ENCODE measurements around the gene SLC26A9. TPM values are rescaled to one million over a fixed set of nuclear protein-coding genes. Genes with fewer than 3 reads are reported as not detected.
A peak's percentile ranks its signal among the peaks of the same experiment; 100 is the strongest.

SLC26A9 gene
- total and polyA plus RNA-seq, 2 donors (not counting 1 experiment from before 2014, with no cell fraction given): not detected

DNA sequence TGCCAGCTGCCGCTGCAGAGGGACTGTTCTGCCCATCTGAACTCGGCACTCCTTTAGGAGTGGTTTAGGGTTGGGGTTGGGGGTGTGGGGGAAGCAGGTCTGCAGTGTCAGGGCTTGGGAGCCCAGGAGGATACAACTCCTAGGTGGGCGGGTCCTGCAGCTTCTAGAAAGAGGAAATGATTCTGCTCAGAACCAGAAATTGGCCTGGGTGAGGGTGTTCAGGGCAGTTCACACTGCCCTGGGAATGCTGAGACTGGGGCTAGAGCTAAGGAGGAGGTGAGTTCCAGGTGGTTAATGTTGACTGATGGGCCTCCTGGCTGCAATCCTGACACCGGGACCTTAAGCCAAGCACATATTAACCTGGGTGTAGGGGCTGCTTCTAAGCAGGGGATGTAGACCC, 4.8 kb upstream of the SLC26A9 start:
- WGBS (ENCODE audit: insufficient coverage): 80% methylated on average over 4 of the region's 4 CpGs
- no peak overlapping the region for H2AFZ ChIP-seq (ENCODE audit: insufficient read depth, low read depth, low read length, poor library complexity, severe bottlenecking)
- CTCF ChIA-PET: interaction anchor here (2.1 kb wide), 1 partner anchor 30 kb away, joined by 5 read pairs; no protein-coding TSS in a partner anchor

GRCh38 chr1:205947024-205947423, 3.8 kb upstream of the SLC26A9 start:
- ChIA-PET CTCF (interaction anchor here (0.6 to 2.1 kb wide), 3 partner anchors 28 to 356 kb away, joined by 3 to 5 read pairs (median 4); no protein-coding TSS in a partner anchor), POLR2A (no interaction called here)
- DNase-seq: no peak
- 84% methylated on average over 3 of the region's 4 CpGs for WGBS (ENCODE audit: insufficient coverage)
- Histone ChIP-seq H3K4me3 (ENCODE audit: control extremely low read depth in 1 of 5, extremely low read depth in 1 of 5, insufficient read depth in 1 of 5, low read depth in 2 of 5, low read length in 4 of 5) (no peak overlapping the region), H3K36me3 (replicated peaks in 1 of 2; ENCODE audit: control extremely low read depth in 1 of 2, control insufficient read depth in 1 of 2, extremely low read depth in 1 of 2, insufficient read depth in 2 of 2, low read length in 1 of 2) (no peaks in the 10 kb centered on the region), H3K9me3 (ENCODE audit: control extremely low read depth in 1 of 3, control insufficient read depth in 2 of 3, insufficient read depth in 1 of 3, low read length in 2 of 3) (no peaks in the 10 kb centered on the region), H3K4me1 (ENCODE audit: control insufficient read depth in 2 of 2, insufficient read depth in 2 of 2, low read length in 2 of 2) (no peaks in the 10 kb centered on the region), H3K27ac (ENCODE audit: low read length in 2 of 2) (no peak overlapping the region), H3K9ac (ENCODE audit: low read length) (no peak overlapping the region), H2AFZ (ENCODE audit: insufficient read depth, low read depth, low read length, poor library complexity, severe bottlenecking) (no peak overlapping the region), H3K27me3 (replicated peaks in 1 of 4; ENCODE audit: control extremely low read depth in 1 of 4, control insufficient read depth in 3 of 4, insufficient read depth in 4 of 4, low read length in 3 of 4) (peaks cover 0 to 10% (median 0%) of the 10 kb centered on the region in 4 experiments), H3K79me2 (ENCODE audit: control insufficient read depth, insufficient read depth, low read length) (no peaks in the 10 kb centered on the region), H3K4me2 (replicated peaks; ENCODE audit: low read depth, low read length, poor library complexity, severe bottlenecking) (no peak overlapping the region), H4K20me1 (ENCODE audit: control insufficient read depth, insufficient read depth, low read length, poor library complexity, severe bottlenecking) (no peaks in the 10 kb centered on the region)
- no peaks in the 10 kb centered on the region for H3K4me1 Mint-ChIP-seq
- no peak for ATAC-seq (ENCODE audit: low read depth)
- TF ChIP-seq CTCF (IDR thresholded peaks at IDR 0.05) (no peak), EZH2 (IDR thresholded peaks at IDR 0.05; ENCODE audit: borderline replicate concordance, insufficient read depth, low read depth, low read length, poor library complexity, severe bottlenecking) (no peak)
- peaks cover 30% of the 10 kb centered on the region for H3K27me3 Mint-ChIP-seq
- intact Hi-C loops (cut with micrococcal nuclease): no loop called here
- no peak overlapping the region for H3K27ac Mint-ChIP-seq
- H3K4me3 Mint-ChIP-seq: no peak overlapping the region
- no peaks in the 10 kb centered on the region for H3K9me3 Mint-ChIP-seq (ENCODE audit: insufficient read depth)

More for the DNA sequence above, 4.8 kb upstream of the SLC26A9 start:
- H3K27ac ChIP-seq (ENCODE audit: low read length in 2 of 2): no peak overlapping the region
- H3K4me2 ChIP-seq (replicated peaks; ENCODE audit: low read depth, low read length, poor library complexity, severe bottlenecking): no peak overlapping the region
- no peaks in the 10 kb centered on the region for H3K36me3 ChIP-seq (replicated peaks in 1 of 2; ENCODE audit: control extremely low read depth in 1 of 2, control insufficient read depth in 1 of 2, extremely low read depth in 1 of 2, insufficient read depth in 2 of 2, low read length in 1 of 2)
- Mint-ChIP-seq H3K9me3 (ENCODE audit: insufficient read depth) (no peaks in the 10 kb centered on the region), H3K27me3 (peaks cover 27% of the 10 kb centered on the region), H3K4me1 (no peaks in the 10 kb centered on the region), H3K27ac (peak overlapping the region; percentile 6), H3K4me3 (no peak overlapping the region)
- no peak overlapping the region for H3K4me3 ChIP-seq (ENCODE audit: control extremely low read depth in 1 of 5, extremely low read depth in 1 of 5, insufficient read depth in 1 of 5, low read depth in 2 of 5, low read length in 4 of 5)
- intact Hi-C loops (cut with micrococcal nuclease): no loop called here
- H3K9me3 ChIP-seq (ENCODE audit: control extremely low read depth in 1 of 3, control insufficient read depth in 2 of 3, insufficient read depth in 1 of 3, low read length in 2 of 3): no peaks in the 10 kb centered on the region
- peaks cover 0 to 4% (median 0%) of the 10 kb centered on the region in 4 experiments for H3K27me3 ChIP-seq (replicated peaks in 1 of 4; ENCODE audit: control extremely low read depth in 1 of 4, control insufficient read depth in 3 of 4, insufficient read depth in 4 of 4, low read length in 3 of 4)
- H3K9ac ChIP-seq (ENCODE audit: low read length): no peak overlapping the region
- DNase-seq (no peak), ATAC-seq (ENCODE audit: low read depth) (no peak)
- H3K79me2 ChIP-seq (ENCODE audit: control insufficient read depth, insufficient read depth, low read length): no peaks in the 10 kb centered on the region
- TF ChIP-seq EZH2 (IDR thresholded peaks at IDR 0.05; ENCODE audit: borderline replicate concordance, insufficient read depth, low read depth, low read length, poor library complexity, severe bottlenecking): no peak
- no peak for TF ChIP-seq CTCF (IDR thresholded peaks at IDR 0.05)
- H4K20me1 ChIP-seq (ENCODE audit: control insufficient read depth, insufficient read depth, low read length, poor library complexity, severe bottlenecking): no peaks in the 10 kb centered on the region
- no peaks in the 10 kb centered on the region for H3K4me1 ChIP-seq (ENCODE audit: control insufficient read depth in 2 of 2, insufficient read depth in 2 of 2, low read length in 2 of 2)
- POLR2A ChIA-PET: no interaction called here
